ENCODE results near the gene YDJC.

Gene YDJC

GRCh38 chr22:21673534-21674321 is 43.9 kb upstream of the YDJC start:
- no peaks in the 10 kb centered on the region for H3K27me3 Mint-ChIP-seq (ENCODE audit: low read depth)
- peak overlapping the region in 1 of 3 experiments; percentile 94 for H3K27ac Mint-ChIP-seq
- TF ChIP-seq, protein P1, sequence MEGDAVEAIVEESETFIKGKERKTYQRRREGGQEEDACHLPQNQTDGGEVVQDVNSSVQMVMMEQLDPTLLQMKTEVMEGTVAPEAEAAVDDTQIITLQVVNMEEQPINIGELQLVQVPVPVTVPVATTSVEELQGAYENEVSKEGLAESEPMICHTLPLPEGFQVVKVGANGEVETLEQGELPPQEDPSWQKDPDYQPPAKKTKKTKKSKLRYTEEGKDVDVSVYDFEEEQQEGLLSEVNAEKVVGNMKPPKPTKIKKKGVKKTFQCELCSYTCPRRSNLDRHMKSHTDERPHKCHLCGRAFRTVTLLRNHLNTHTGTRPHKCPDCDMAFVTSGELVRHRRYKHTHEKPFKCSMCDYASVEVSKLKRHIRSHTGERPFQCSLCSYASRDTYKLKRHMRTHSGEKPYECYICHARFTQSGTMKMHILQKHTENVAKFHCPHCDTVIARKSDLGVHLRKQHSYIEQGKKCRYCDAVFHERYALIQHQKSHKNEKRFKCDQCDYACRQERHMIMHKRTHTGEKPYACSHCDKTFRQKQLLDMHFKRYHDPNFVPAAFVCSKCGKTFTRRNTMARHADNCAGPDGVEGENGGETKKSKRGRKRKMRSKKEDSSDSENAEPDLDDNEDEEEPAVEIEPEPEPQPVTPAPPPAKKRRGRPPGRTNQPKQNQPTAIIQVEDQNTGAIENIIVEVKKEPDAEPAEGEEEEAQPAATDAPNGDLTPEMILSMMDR (IDR thresholded peaks at IDR 0.05; ENCODE audit: unreplicated experiment in 3 of 3) = no peak
- H3K4me1 Mint-ChIP-seq = no peaks in the 10 kb centered on the region
- peaks cover 69% of the 10 kb centered on the region for H3K36me3 Mint-ChIP-seq (ENCODE audit: low read depth)
- no peak overlapping the region for H3K4me3 Mint-ChIP-seq
- peaks cover 3% of the 10 kb centered on the region for H3K9me3 Mint-ChIP-seq

GRCh38 chr22:21672107-21672629 is 42.3 kb upstream of the YDJC start:
- H3K27ac Mint-ChIP-seq = no peak overlapping the region
- peaks cover 5% of the 10 kb centered on the region for H3K4me1 Mint-ChIP-seq
- no peak overlapping the region for H3K4me3 Mint-ChIP-seq
- TF ChIP-seq, protein P1 (IDR thresholded peaks at IDR 0.05; ENCODE audit: unreplicated experiment in 3 of 3) = no peak
- no peaks in the 10 kb centered on the region for H3K27me3 Mint-ChIP-seq (ENCODE audit: low read depth)
- H3K36me3 Mint-ChIP-seq (ENCODE audit: low read depth) = peaks cover 58% of the 10 kb centered on the region
- peaks cover 3% of the 10 kb centered on the region for H3K9me3 Mint-ChIP-seq

GRCh38 chr22:21669026-21669425 is 39.2 kb upstream of the YDJC start:
- H3K27me3 Mint-ChIP-seq (ENCODE audit: low read depth) = no peaks in the 10 kb centered on the region
- peak overlapping the region in 1 of 3 experiments; percentile 88 for H3K27ac Mint-ChIP-seq
- peaks cover 10% of the 10 kb centered on the region for H3K4me1 Mint-ChIP-seq
- H3K9me3 Mint-ChIP-seq = no peaks in the 10 kb centered on the region
- peak overlapping the region; percentile 60 to 75 (median 62) for H3K4me3 Mint-ChIP-seq
- TF ChIP-seq, protein P1 (IDR thresholded peaks at IDR 0.05; ENCODE audit: unreplicated experiment in 3 of 3) = no peak
- H3K36me3 Mint-ChIP-seq (ENCODE audit: low read depth) = peaks cover 31% of the 10 kb centered on the region

- no peaks in the 10 kb centered on the region for H3K27me3 Mint-ChIP-seq (ENCODE audit: low read depth)
- H3K9me3 Mint-ChIP-seq = no peaks in the 10 kb centered on the region
- TF ChIP-seq, protein P1 (IDR thresholded peaks at IDR 0.05; ENCODE audit: unreplicated experiment in 3 of 3) = no peak
- peak overlapping the region; percentile 95 to 96 (median 95) for H3K4me3 Mint-ChIP-seq
- peaks cover 14% of the 10 kb centered on the region for H3K4me1 Mint-ChIP-seq
- peak overlapping the region; percentile 55 to 95 (median 62) for H3K27ac Mint-ChIP-seq
- peaks cover 12% of the 10 kb centered on the region for H3K36me3 Mint-ChIP-seq (ENCODE audit: low read depth)
These were observed 37.0 kb upstream of the YDJC start for GRCh38 chr22:21666786-21667185.

DNA sequence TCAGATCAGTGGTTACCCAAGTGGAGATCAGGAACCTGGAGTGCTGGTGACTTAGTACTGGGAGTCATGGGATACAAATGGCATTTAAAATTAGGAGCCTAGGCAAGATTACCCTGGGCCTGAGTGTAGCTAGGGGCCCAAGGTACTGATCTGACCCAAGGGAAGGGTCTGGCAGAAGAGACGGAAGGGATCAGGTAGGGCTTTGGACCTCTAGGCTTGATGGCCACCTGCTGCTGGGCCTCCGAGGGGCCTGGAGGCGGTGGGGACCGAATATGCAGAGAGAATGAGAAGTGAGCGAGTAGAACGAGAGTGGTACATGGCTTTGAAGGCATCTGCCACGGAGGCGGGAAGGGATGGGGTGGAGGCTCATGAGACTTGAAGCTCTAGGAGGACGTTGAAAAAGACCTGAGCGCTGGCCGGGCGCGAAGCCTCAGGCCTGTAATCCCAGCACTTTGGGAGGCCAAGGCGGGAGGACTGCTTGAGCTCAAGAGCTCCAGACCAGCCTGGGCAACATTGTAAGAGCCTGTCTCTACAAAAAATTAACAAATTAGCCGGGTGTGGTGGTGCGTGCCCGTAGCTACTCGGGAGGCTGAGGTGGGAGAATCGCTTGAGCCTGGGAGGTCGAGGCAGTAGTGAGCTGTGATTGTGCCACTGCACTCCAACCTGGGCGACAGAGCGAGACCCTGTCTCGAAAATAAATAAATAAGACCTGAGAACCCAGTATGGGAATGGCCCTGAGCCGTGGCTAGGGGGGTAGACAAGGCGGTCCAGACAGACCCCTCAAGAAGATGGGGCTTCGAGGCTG is 35.4 kb upstream of the YDJC start:
- H3K4me1 Mint-ChIP-seq = peaks cover 14% of the 10 kb centered on the region
- TF ChIP-seq, protein P1 (IDR thresholded peaks at IDR 0.05; ENCODE audit: unreplicated experiment in 3 of 3) = no peak
- peaks cover 3% of the 10 kb centered on the region for H3K36me3 Mint-ChIP-seq (ENCODE audit: low read depth)
- peak overlapping the region; percentile 95 to 96 (median 95) for H3K4me3 Mint-ChIP-seq
- H3K27ac Mint-ChIP-seq = peak overlapping the region in 2 of 3 experiments; percentile 87 to 95
- no peaks in the 10 kb centered on the region for H3K9me3 Mint-ChIP-seq
- peaks cover 4% of the 10 kb centered on the region for H3K27me3 Mint-ChIP-seq (ENCODE audit: low read depth)
